Adrenal gland (tissue), 5 donors: ENCODE results near the gene RIC3.

Source experiments
- POLR2A ChIP-seq, 2 donors: fragments of 450-650 bp; IDR thresholded peaks; one replicate each; pipeline ENCODE4 v1.6.1; 2017; ENCODE audit warnings: antibody characterized with exemption in 2 of 2, mild to moderate bottlenecking in 2 of 2, moderate library complexity in 1 of 2
- TF ChIP-seq, protein P1 (sequence below), 6 experiments: fragments of 450-650 bp in 4 of 6; fragments of 200-600 bp in 2 of 6; sonication (generic) in 1 of 6; IDR thresholded peaks; 1 replicate in 5 of 6; 2 replicates in 1 of 6; pipeline versions ENCODE4 v1.5.1 to v1.8.0; 2016 to 2021; ENCODE audit warnings: antibody characterized with exemption in 6 of 6, mild to moderate bottlenecking in 2 of 6, moderate library complexity in 1 of 6
- donor health status: DM: no; HTN: no; CAD: no.

DNA sequence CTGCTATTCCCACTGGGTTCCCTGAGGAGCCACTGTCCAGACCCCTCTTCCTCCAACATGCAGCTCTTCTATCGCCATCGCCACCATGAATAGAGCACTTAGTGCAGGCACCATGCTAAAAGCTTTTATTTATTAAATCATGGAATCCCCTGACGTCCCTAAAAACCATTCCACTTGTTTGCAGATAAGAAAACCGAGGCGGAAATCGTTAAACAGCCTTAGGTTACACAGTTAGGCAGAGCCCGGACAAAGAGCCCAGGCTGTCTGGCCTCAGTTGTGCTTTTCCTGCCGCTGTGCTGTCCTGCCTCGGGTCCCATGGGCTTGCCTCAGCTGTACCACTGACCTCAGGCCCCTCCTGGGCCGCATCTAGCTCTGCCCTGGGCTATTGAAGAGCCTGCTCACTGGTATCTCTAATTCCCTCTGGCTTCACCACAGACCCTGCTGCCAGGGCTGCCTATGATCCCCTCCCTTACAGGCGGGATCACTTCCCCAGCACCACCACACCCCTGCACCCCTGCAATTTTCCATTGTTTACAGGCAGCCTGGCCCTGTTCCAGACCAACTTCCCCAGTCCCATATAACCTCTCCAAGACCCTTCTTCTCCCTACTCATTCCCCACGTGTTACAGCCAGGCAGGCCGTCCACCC is 100.8 kb downstream of the RIC3 start:
- no peak for TF ChIP-seq POLR2A (IDR thresholded peaks at IDR 0.05)
- TF ChIP-seq, protein P1, sequence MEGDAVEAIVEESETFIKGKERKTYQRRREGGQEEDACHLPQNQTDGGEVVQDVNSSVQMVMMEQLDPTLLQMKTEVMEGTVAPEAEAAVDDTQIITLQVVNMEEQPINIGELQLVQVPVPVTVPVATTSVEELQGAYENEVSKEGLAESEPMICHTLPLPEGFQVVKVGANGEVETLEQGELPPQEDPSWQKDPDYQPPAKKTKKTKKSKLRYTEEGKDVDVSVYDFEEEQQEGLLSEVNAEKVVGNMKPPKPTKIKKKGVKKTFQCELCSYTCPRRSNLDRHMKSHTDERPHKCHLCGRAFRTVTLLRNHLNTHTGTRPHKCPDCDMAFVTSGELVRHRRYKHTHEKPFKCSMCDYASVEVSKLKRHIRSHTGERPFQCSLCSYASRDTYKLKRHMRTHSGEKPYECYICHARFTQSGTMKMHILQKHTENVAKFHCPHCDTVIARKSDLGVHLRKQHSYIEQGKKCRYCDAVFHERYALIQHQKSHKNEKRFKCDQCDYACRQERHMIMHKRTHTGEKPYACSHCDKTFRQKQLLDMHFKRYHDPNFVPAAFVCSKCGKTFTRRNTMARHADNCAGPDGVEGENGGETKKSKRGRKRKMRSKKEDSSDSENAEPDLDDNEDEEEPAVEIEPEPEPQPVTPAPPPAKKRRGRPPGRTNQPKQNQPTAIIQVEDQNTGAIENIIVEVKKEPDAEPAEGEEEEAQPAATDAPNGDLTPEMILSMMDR (IDR thresholded peaks at IDR 0.05) = no peak
